ENCODE results near the gene VPS13D.

Gene VPS13D

GRCh38 chr1:12230549-12231275 is 882 bp downstream of the VPS13D start:
- H3K4me1 ChIP-seq (ENCODE audit: control insufficient read depth, insufficient read depth, low read length, poor library complexity, severe bottlenecking) = peaks cover 10% of the 10 kb centered on the region
- H3K9me3 ChIP-seq (ENCODE audit: control insufficient read depth, low read length) = no peaks in the 10 kb centered on the region
- peaks cover 5% of the 10 kb centered on the region for H3K36me3 ChIP-seq (ENCODE audit: control insufficient read depth, insufficient read depth, low read length)
- H3K27me3 ChIP-seq (replicated peaks; ENCODE audit: control insufficient read depth, insufficient read depth, low read length, poor library complexity, severe bottlenecking) = no peaks in the 10 kb centered on the region
- peak overlapping the region; percentile 99 for H3K4me3 ChIP-seq (ENCODE audit: insufficient read depth, low read depth, low read length, poor library complexity, severe bottlenecking)
- peak overlapping the region; percentile 75 for H3K27ac ChIP-seq (ENCODE audit: insufficient read depth, low read length, poor library complexity, severe bottlenecking)
- DNase-seq = no peak

GRCh38 chr1:12231276-12231595 is 1.4 kb downstream of the VPS13D start:
- Histone ChIP-seq H3K27me3 (replicated peaks; ENCODE audit: control insufficient read depth, insufficient read depth, low read length, poor library complexity, severe bottlenecking) (no peaks in the 10 kb centered on the region), H3K9me3 (ENCODE audit: control insufficient read depth, low read length) (no peaks in the 10 kb centered on the region), H3K4me3 (ENCODE audit: insufficient read depth, low read depth, low read length, poor library complexity, severe bottlenecking) (peak overlapping the region; percentile 99), H3K36me3 (ENCODE audit: control insufficient read depth, insufficient read depth, low read length) (peaks cover 8% of the 10 kb centered on the region), H3K4me1 (ENCODE audit: control insufficient read depth, insufficient read depth, low read length, poor library complexity, severe bottlenecking) (peaks cover 10% of the 10 kb centered on the region), H3K27ac (ENCODE audit: insufficient read depth, low read length, poor library complexity, severe bottlenecking) (no peak overlapping the region)
- no peak for DNase-seq

DNA sequence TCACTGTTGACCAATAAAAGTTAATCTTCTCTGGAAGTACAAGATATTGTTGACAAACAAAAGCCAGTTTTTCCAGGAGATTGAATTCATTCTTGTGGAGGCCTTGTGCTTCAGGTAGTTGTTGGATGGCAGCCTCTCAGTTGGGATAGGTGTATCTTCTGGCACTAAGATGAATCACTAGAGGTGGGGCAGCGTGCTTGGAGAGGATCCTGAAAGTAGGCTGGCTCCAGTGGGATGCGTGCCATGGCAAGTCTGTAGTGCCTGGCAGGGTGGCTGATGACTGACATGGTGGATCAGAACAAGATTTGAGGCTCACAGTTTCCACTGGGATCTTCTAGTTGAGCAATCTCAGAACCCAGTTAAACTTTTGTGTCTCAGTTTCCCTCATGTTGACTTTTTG is 2.4 kb downstream of the VPS13D start:
- Histone ChIP-seq H3K4me3 (ENCODE audit: insufficient read depth, low read depth, low read length, poor library complexity, severe bottlenecking) (no peak overlapping the region), H3K27ac (ENCODE audit: insufficient read depth, low read length, poor library complexity, severe bottlenecking) (no peak overlapping the region), H3K36me3 (ENCODE audit: control insufficient read depth, insufficient read depth, low read length) (peaks cover 14% of the 10 kb centered on the region), H3K4me1 (ENCODE audit: control insufficient read depth, insufficient read depth, low read length, poor library complexity, severe bottlenecking) (peaks cover 10% of the 10 kb centered on the region), H3K27me3 (replicated peaks; ENCODE audit: control insufficient read depth, insufficient read depth, low read length, poor library complexity, severe bottlenecking) (no peaks in the 10 kb centered on the region), H3K9me3 (ENCODE audit: control insufficient read depth, low read length) (no peaks in the 10 kb centered on the region)
- no peak for DNase-seq

GRCh38 chr1:12244078-12244477 is 14.2 kb downstream of the VPS13D start:
- Histone ChIP-seq H3K27me3 (replicated peaks; ENCODE audit: control insufficient read depth, insufficient read depth, low read length, poor library complexity, severe bottlenecking) (no peaks in the 10 kb centered on the region), H3K9me3 (ENCODE audit: control insufficient read depth, low read length) (no peaks in the 10 kb centered on the region), H3K4me3 (ENCODE audit: insufficient read depth, low read depth, low read length, poor library complexity, severe bottlenecking) (no peak overlapping the region), H3K4me1 (ENCODE audit: control insufficient read depth, insufficient read depth, low read length, poor library complexity, severe bottlenecking) (no peaks in the 10 kb centered on the region), H3K36me3 (ENCODE audit: control insufficient read depth, insufficient read depth, low read length) (peaks cover 44% of the 10 kb centered on the region), H3K27ac (ENCODE audit: insufficient read depth, low read length, poor library complexity, severe bottlenecking) (no peak overlapping the region)
- no peak for DNase-seq

- H3K4me3 ChIP-seq (ENCODE audit: insufficient read depth, low read depth, low read length, poor library complexity, severe bottlenecking) = no peak overlapping the region
- no peak for DNase-seq
- no peak overlapping the region for H3K27ac ChIP-seq (ENCODE audit: insufficient read depth, low read length, poor library complexity, severe bottlenecking)
- no peaks in the 10 kb centered on the region for H3K4me1 ChIP-seq (ENCODE audit: control insufficient read depth, insufficient read depth, low read length, poor library complexity, severe bottlenecking)
- H3K36me3 ChIP-seq (ENCODE audit: control insufficient read depth, insufficient read depth, low read length) = peaks cover 49% of the 10 kb centered on the region
- no peaks in the 10 kb centered on the region for H3K9me3 ChIP-seq (ENCODE audit: control insufficient read depth, low read length)
- H3K27me3 ChIP-seq (replicated peaks; ENCODE audit: control insufficient read depth, insufficient read depth, low read length, poor library complexity, severe bottlenecking) = no peaks in the 10 kb centered on the region
Measured at GRCh38 chr1:12244585-12244984, 14.8 kb downstream of the VPS13D start.

DNA sequence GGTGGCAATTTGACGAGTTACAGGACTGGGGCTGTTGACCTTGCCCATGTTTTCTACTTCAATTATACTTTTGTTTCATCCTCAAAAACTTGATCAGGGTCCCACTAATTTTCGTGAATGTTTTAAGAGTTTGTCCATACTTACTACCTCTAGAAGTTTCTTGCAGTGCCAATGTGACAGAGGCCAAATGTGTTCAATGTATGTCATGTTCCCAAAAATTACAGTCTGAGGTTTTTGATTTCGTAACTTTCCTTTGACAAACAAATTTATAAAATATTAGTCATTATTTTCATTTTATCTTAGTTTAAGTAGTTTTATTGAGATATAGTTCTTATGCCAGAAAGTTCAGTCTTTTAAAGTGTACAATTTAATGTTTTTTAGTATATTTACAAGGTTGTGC is 15.3 kb downstream of the VPS13D start:
- no peaks in the 10 kb centered on the region for H3K4me1 ChIP-seq (ENCODE audit: control insufficient read depth, insufficient read depth, low read length, poor library complexity, severe bottlenecking)
- H3K27ac ChIP-seq (ENCODE audit: insufficient read depth, low read length, poor library complexity, severe bottlenecking) = no peak overlapping the region
- no peak overlapping the region for H3K4me3 ChIP-seq (ENCODE audit: insufficient read depth, low read depth, low read length, poor library complexity, severe bottlenecking)
- H3K9me3 ChIP-seq (ENCODE audit: control insufficient read depth, low read length) = no peaks in the 10 kb centered on the region
- no peaks in the 10 kb centered on the region for H3K27me3 ChIP-seq (replicated peaks; ENCODE audit: control insufficient read depth, insufficient read depth, low read length, poor library complexity, severe bottlenecking)
- peaks cover 54% of the 10 kb centered on the region for H3K36me3 ChIP-seq (ENCODE audit: control insufficient read depth, insufficient read depth, low read length)
- DNase-seq = no peak

DNA sequence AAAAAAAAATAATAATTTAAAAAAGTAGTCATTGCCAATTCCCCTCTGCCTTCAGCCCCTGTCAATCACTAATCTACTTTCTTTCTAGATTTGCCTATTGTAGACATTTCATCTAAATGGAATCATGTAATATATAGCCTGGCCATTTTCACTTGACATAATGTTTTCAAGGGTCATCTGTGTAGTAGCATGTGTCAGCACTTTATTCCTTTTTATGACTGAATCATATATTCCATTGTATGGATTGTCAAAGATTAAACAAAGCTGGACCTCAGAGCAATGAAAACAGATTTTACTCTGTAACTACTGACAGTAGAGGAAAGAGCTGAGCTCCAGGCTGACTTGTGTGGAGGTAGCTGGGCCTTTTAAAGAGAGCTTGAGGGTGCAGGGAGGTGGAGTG is 15.9 kb downstream of the VPS13D start:
- H3K27ac ChIP-seq (ENCODE audit: insufficient read depth, low read length, poor library complexity, severe bottlenecking) = no peak overlapping the region
- H3K9me3 ChIP-seq (ENCODE audit: control insufficient read depth, low read length) = no peaks in the 10 kb centered on the region
- H3K4me3 ChIP-seq (ENCODE audit: insufficient read depth, low read depth, low read length, poor library complexity, severe bottlenecking) = no peak overlapping the region
- DNase-seq = no peak
- no peaks in the 10 kb centered on the region for H3K27me3 ChIP-seq (replicated peaks; ENCODE audit: control insufficient read depth, insufficient read depth, low read length, poor library complexity, severe bottlenecking)
- peaks cover 59% of the 10 kb centered on the region for H3K36me3 ChIP-seq (ENCODE audit: control insufficient read depth, insufficient read depth, low read length)
- no peaks in the 10 kb centered on the region for H3K4me1 ChIP-seq (ENCODE audit: control insufficient read depth, insufficient read depth, low read length, poor library complexity, severe bottlenecking)

GRCh38 chr1:12246584-12246983 is 16.8 kb downstream of the VPS13D start:
- DNase-seq = no peak
- H3K36me3 ChIP-seq (ENCODE audit: control insufficient read depth, insufficient read depth, low read length) = peaks cover 67% of the 10 kb centered on the region
- no peak overlapping the region for H3K4me3 ChIP-seq (ENCODE audit: insufficient read depth, low read depth, low read length, poor library complexity, severe bottlenecking)
- H3K4me1 ChIP-seq (ENCODE audit: control insufficient read depth, insufficient read depth, low read length, poor library complexity, severe bottlenecking) = no peaks in the 10 kb centered on the region
- no peaks in the 10 kb centered on the region for H3K9me3 ChIP-seq (ENCODE audit: control insufficient read depth, low read length)
- no peak overlapping the region for H3K27ac ChIP-seq (ENCODE audit: insufficient read depth, low read length, poor library complexity, severe bottlenecking)
- no peaks in the 10 kb centered on the region for H3K27me3 ChIP-seq (replicated peaks; ENCODE audit: control insufficient read depth, insufficient read depth, low read length, poor library complexity, severe bottlenecking)

GRCh38 chr1:12249181-12249580 is 19.4 kb downstream of the VPS13D start:
- H3K9me3 ChIP-seq (ENCODE audit: control insufficient read depth, low read length) = no peaks in the 10 kb centered on the region
- no peak overlapping the region for H3K27ac ChIP-seq (ENCODE audit: insufficient read depth, low read length, poor library complexity, severe bottlenecking)
- H3K36me3 ChIP-seq (ENCODE audit: control insufficient read depth, insufficient read depth, low read length) = peaks cover 66% of the 10 kb centered on the region
- H3K4me1 ChIP-seq (ENCODE audit: control insufficient read depth, insufficient read depth, low read length, poor library complexity, severe bottlenecking) = no peaks in the 10 kb centered on the region
- no peaks in the 10 kb centered on the region for H3K27me3 ChIP-seq (replicated peaks; ENCODE audit: control insufficient read depth, insufficient read depth, low read length, poor library complexity, severe bottlenecking)
- no peak overlapping the region for H3K4me3 ChIP-seq (ENCODE audit: insufficient read depth, low read depth, low read length, poor library complexity, severe bottlenecking)
- no peak for DNase-seq

- no peaks in the 10 kb centered on the region for H3K4me1 ChIP-seq (ENCODE audit: control insufficient read depth, insufficient read depth, low read length, poor library complexity, severe bottlenecking)
- no peaks in the 10 kb centered on the region for H3K9me3 ChIP-seq (ENCODE audit: control insufficient read depth, low read length)
- peaks cover 61% of the 10 kb centered on the region for H3K36me3 ChIP-seq (ENCODE audit: control insufficient read depth, insufficient read depth, low read length)
- no peak overlapping the region for H3K4me3 ChIP-seq (ENCODE audit: insufficient read depth, low read depth, low read length, poor library complexity, severe bottlenecking)
- H3K27ac ChIP-seq (ENCODE audit: insufficient read depth, low read length, poor library complexity, severe bottlenecking) = no peak overlapping the region
- H3K27me3 ChIP-seq (replicated peaks; ENCODE audit: control insufficient read depth, insufficient read depth, low read length, poor library complexity, severe bottlenecking) = no peaks in the 10 kb centered on the region
- DNase-seq = no peak
Measured at GRCh38 chr1:12249748-12250147, 19.9 kb downstream of the VPS13D start.

Measured in effector memory CD4-positive, alpha-beta T cell (primary cell).